CD4-positive, alpha-beta T cell treated with Interleukin-10 for 1 hour (primary cell): ENCODE results near the gene SLC22A25.

Source experiments
- DNase-seq: peaks from one replicate; pipeline ENCODE4 v3.0.0-alpha.2; 2020

Gene SLC22A25

DNA sequence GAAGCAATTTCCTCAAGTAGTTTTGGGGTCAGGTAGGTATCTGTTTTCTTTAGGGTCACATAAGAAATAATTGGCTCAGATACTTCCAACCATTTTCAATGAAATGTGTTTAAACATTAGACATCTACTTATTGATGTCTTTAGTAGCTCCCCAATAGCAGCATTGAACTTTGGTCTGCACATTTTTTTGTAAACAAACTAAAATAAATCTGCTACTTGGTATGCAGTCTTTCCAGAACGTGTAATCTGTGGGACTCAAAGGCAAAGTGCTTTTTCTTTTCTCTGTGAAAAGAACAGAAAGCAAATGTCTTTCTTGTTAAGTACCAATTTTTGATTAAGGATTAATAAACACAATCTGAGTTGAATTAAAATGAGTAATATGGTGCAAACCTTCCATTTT lies 13.6 kb downstream of the SLC22A25 start:
- no peak for DNase-seq

DNA sequence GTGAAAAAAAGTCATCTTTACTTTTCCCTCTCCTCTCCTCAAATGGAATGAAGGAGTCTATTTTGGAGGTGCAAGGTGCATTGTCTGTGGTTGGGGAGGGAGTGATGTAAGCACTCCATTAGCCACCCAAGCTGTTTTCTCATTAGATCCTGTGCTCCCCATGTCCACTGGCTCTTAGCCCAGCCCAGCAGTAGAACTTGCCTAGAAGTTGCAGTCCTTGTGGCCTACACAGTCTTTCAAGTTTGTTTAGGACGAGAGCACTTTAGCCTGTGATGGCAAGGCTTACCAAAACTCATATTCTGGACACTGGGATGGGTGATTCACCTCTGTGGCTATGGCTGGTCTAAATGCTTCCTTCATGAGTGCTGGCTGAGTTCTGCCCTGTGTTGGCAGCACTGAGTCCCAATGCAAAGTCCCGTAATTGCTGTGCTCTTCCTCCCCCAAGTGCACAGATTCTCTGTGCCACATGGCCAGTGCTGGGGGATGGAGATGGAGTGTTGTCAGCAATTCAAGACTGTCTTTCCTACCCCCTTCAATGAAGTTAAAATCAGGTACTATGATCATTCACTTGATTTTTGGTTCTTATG lies 15.8 kb downstream of the SLC22A25 start:
- DNase-seq, result no peak

DNA sequence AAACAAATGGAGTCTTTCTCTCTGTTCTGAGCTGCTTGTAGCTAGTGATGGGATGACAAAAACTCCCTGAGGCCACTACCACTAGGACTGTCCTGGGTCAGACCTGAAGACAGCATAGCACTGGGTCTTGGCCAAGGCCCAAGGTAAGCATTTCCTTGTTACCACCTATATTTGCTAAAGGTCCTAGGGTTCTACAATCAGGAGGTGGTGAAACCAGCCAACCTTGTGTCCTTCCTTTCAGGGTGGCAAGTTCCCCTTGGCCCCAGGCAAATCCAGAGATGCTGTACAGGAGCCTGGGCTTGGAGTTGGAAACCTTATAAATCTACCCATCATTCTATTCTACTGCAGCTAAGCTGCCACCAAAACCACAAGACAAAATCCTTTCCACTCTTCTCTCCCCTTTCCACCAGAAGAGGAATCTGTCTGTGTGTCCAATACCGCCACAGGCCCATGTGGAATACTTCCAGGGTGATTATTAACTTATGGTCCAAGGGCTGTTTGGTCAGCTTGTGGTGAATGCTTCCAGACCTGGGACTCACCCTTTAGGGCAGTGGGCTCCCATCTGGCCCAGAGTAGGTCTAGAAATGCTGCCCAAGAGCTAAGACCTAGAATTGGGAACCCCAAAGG lies 16.8 kb downstream of the SLC22A25 start:
- no peak for DNase-seq

DNA sequence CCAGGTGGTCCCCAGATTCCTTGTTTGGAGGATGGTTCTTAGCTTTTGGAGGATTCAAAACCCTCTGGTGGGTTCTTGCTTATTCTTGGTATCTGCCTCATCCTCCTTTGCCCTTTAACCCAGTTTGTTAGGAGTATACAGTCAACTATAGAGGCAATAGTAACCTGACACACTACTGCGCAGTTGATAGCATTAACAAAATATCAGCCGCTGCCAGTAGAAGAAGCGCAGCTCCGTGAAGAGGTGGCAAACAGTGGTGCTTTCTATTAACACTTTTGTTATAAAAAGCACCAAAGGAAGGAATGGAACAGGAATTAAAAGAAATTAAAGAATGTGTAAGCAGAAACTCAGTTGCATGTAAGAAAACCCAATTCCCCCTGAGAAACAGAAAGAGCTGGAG lies 29.3 kb downstream of the SLC22A25 start:
- DNase-seq, result no peak

DNA sequence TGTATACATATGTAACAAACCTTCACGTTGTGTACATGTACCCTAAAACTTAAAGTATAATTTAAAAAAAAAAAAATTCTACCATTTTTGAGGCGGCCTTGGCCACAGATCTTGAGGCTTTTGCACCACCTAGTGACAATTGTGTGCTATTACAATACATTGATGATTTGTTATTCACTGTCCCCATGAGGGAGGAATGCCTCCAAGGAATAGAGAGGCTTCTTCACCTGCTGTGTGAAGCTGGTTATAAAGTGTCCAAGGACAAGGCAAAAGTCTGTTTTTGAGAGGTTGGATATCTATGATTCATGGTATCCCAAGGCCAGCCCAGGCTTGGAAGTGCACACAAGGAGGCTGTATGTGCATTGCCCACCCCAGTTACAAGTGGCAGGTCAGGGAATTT lies 30.7 kb downstream of the SLC22A25 start:
- peak; percentile 50 for DNase-seq

DNA sequence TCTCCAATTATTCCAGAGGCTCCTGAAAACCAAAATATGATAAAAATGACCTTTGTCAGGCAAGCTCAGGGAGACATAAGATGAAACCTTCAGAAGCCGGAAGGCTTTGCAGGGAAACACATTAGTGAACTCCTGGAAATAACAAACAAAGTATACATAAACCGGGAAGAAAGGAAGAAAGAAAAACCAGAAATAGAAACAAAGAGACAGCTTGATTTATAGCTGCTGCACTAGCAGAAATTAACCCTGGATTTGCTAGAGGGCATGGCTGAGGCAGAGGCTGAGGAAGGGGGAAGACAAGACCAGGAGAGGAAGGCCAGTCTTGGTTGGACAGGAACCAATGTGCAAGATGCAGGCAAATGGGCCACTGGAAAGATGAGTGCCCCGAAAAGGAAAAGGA lies 33.3 kb downstream of the SLC22A25 start:
- DNase-seq, result no peak
